HepG2 (cell line): Measurements from ENCODE around the gene NOL4L. TPM values are rescaled to one million over a fixed set of nuclear protein-coding genes. Genes with fewer than 3 reads are reported as not detected.

Source experiments
- CHD4 ChIP-seq: fragments of 200-600 bp; sonication (generic); IDR thresholded peaks from 2 replicates; pipeline ENCODE4 v1.7.0; 2017; ENCODE audit warnings: mild to moderate bottlenecking, low read length, borderline replicate concordance
- GATAD2A ChIP-seq: IDR thresholded peaks from 2 replicates; pipeline ENCODE4 v1.6.1; 2016
- LCORL ChIP-seq, 2 experiments: fragments of 450-650 bp in 1 of 2; sonication (generic) in 1 of 2; formaldehyde crosslinking in 1 of 2; IDR thresholded peaks; 2 replicates each; pipeline versions ENCODE4 v1.5.0 to v1.6.1; 2017 to 2020; ENCODE audit warnings: antibody characterized with exemption in 1 of 2, missing genetic modification reagents in 1 of 2
- MED1 ChIP-seq: sonication (generic); formaldehyde crosslinking; IDR thresholded peaks from 2 replicates; pipeline ENCODE4 v1.4.0; 2020; ENCODE audit warnings: missing genetic modification reagents
- NFATC3 ChIP-seq: sonication (generic); formaldehyde crosslinking; IDR thresholded peaks from 2 replicates; pipeline ENCODE4 v1.5.1; 2020; ENCODE audit warnings: mild to moderate bottlenecking, missing genetic modification reagents
- ONECUT2 ChIP-seq: sonication (generic); formaldehyde crosslinking; IDR thresholded peaks from 2 replicates; pipeline ENCODE4 v1.4.0; 2020; ENCODE audit warnings: missing genetic modification reagents
- PRPF4 ChIP-seq: fragments of 200-400 bp; formaldehyde crosslinking; IDR thresholded peaks from 2 replicates; pipeline ENCODE4 v1.6.1; 2016; ENCODE audit warnings: low read length, low read depth; ENCODE audit not compliant: poor library complexity, severe bottlenecking
- RXRB ChIP-seq: IDR thresholded peaks from 2 replicates; pipeline ENCODE4 v1.6.1; 2016; ENCODE audit warnings: borderline replicate concordance, missing genetic modification reagents, missing compliant biosample characterization
- TAF1 ChIP-seq: sonication (generic); formaldehyde crosslinking; IDR thresholded peaks from 2 replicates; pipeline ENCODE4 v1.4.0; 2020; ENCODE audit warnings: missing genetic modification reagents
- TRIM24 ChIP-seq: sonication (generic); formaldehyde crosslinking; IDR thresholded peaks from 2 replicates; pipeline ENCODE4 v1.8.0; 2022; ENCODE audit warnings: mild to moderate bottlenecking, missing genetic modification reagents
- ZBTB1 ChIP-seq: sonication (generic); formaldehyde crosslinking; IDR thresholded peaks from 2 replicates; pipeline ENCODE4 v1.4.0; 2020; ENCODE audit warnings: missing genetic modification reagents, borderline replicate concordance
- ZBTB7B ChIP-seq: sonication (generic); formaldehyde crosslinking; IDR thresholded peaks from 2 replicates; pipeline ENCODE4 v1.4.0; 2020; ENCODE audit warnings: missing genetic modification reagents
- ZNF101 ChIP-seq: sonication (generic); formaldehyde crosslinking; IDR thresholded peaks from 2 replicates; pipeline ENCODE4 v1.4.0; 2020; ENCODE audit warnings: mild to moderate bottlenecking, low read depth, missing genetic modification reagents, borderline replicate concordance
- ZNF343 ChIP-seq: sonication (generic); formaldehyde crosslinking; IDR thresholded peaks from 2 replicates; pipeline ENCODE4 v1.4.0; 2020; ENCODE audit warnings: mild to moderate bottlenecking, missing genetic modification reagents
- ZNF432 ChIP-seq: sonication (generic); formaldehyde crosslinking; IDR thresholded peaks from 2 replicates; pipeline ENCODE4 v1.5.0; 2020; ENCODE audit warnings: missing genetic modification reagents, mild to moderate bottlenecking, borderline replicate concordance
- ZNF484 ChIP-seq: sonication (generic); formaldehyde crosslinking; IDR thresholded peaks from 2 replicates; pipeline ENCODE4 v1.5.1; 2020; ENCODE audit warnings: mild to moderate bottlenecking, low read depth, missing genetic modification reagents, borderline replicate concordance
- ZNF563 ChIP-seq: sonication (generic); formaldehyde crosslinking; IDR thresholded peaks from 2 replicates; pipeline ENCODE4 v1.8.0; 2022; ENCODE audit warnings: mild to moderate bottlenecking, moderate library complexity, missing genetic modification reagents
- polyA plus RNA-seq, 8 experiments: library from polyadenylated mRNA; depleted of rRNA in 3 of 8; stranded (reverse) in 7 of 8; unstranded in 1 of 8; fragments of >200 nt; fragmentation: Illumina TruSeq in 4 of 8; extraction: Trizol in 4 of 8; gene quantifications; 2 replicates each; pipeline versions ENCODE4 v1.2.1 to v1.2.3, GENCODE V29; 2011 to 2016; ENCODE audit warnings: low read depth in 4 of 8, missing spikeins in 1 of 8, mixed read lengths in 1 of 8; ENCODE audit not compliant: insufficient read depth in 1 of 8
- total RNA-seq, 5 experiments: library from RNA; depleted of rRNA; stranded (reverse); fragments of >200 nt; fragmentation: Illumina TruSeq; extraction: Trizol; gene quantifications; 2 replicates each; pipeline ENCODE4 v1.2.3, GENCODE V29; 2016; ENCODE audit warnings: low read depth in 1 of 5
- TF ChIP-seq, protein P1 (sequence below): IDR thresholded peaks from 2 replicates; pipeline ENCODE4 v1.6.1; 2016
- TF ChIP-seq, protein P2 (sequence below): sonication (generic); formaldehyde crosslinking; IDR thresholded peaks from 2 replicates; pipeline ENCODE4 v1.5.1; 2020; ENCODE audit warnings: mild to moderate bottlenecking, missing genetic modification reagents, moderate library complexity
- TF ChIP-seq, protein P3 (sequence below): sonication (generic); formaldehyde crosslinking; IDR thresholded peaks from 2 replicates; pipeline ENCODE4 v1.4.0; 2020; ENCODE audit warnings: mild to moderate bottlenecking, low read depth, missing genetic modification reagents
- TF ChIP-seq, protein P4 (sequence below): sonication (generic); formaldehyde crosslinking; IDR thresholded peaks from 2 replicates; pipeline ENCODE4 v1.4.0; 2020; ENCODE audit warnings: missing genetic modification reagents

NOL4L gene
- total and polyA plus RNA-seq, 2 of the 13 experiments (the other 11 are each of a cell fraction or from before 2014, with no cell fraction given) = 16.6 to 35.4 TPM

DNA sequence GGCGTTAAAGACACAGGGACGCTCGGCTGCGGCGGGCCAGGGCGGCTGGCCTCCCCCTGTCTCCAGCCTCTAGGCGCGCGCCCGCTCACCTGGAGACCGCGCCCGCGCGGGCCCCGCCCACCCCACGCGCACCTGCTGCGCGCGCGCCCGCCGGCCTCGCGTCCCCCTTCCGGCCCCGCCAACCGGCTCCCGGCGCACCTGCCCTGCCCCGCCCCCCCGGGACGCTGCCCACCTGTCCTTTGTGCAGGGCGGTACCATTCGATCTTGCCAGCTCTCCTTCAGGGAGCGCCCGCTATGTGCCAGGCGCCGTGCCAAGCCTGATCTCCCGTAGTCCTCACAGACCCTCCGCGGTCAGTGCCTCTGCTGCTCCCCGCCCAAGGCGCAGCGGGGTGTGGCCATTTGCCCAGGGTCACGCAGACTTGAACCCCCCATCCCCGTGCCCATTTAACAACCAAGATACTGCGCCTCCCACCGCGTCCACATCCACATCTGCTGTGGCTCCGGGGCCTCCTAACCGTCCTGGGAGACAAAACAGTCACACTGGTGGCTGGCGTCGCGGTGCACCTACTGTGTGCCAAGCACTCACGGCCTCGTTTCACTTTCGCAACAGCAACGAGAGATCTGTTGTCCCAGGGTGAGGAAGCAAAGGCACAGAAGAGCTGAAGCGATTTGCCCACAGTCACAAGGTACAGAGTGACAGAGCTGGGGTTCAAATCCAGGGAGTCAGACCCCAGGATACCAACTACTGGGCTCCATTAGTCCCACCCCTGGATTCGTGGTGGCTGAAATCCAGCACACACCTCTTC lies 48.1 kb downstream of the NOL4L start (continued):
- TF ChIP-seq, protein P1, sequence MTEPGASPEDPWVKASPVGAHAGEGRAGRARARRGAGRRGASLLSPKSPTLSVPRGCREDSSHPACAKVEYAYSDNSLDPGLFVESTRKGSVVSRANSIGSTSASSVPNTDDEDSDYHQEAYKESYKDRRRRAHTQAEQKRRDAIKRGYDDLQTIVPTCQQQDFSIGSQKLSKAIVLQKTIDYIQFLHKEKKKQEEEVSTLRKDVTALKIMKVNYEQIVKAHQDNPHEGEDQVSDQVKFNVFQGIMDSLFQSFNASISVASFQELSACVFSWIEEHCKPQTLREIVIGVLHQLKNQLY (CRISPR knock-in tag) = no peak
- no peak for TF ChIP-seq NFATC3 (CRISPR knock-in tag)
- no peak for TF ChIP-seq ZNF101 (CRISPR knock-in tag)
- TF ChIP-seq ZNF432 = no peak
- TF ChIP-seq MED1 (CRISPR knock-in tag) = no peak
- TF ChIP-seq ZNF484 (CRISPR knock-in tag) = 0 out of 2 replicates have a peak, but pooled peaks have one; percentile 56
- 0 out of 2 replicates have a peak, but pooled peaks have one; percentile 32 for TF ChIP-seq ZBTB1 (CRISPR knock-in tag)
- TF ChIP-seq LCORL (IDR thresholded peaks at IDR 0.05) = no peak
- peak; percentile 14; the same call in 1 of the 2 replicates for TF ChIP-seq LCORL (CRISPR knock-in tag; IDR thresholded peaks at IDR 0.05)
- TF ChIP-seq, protein P2, sequence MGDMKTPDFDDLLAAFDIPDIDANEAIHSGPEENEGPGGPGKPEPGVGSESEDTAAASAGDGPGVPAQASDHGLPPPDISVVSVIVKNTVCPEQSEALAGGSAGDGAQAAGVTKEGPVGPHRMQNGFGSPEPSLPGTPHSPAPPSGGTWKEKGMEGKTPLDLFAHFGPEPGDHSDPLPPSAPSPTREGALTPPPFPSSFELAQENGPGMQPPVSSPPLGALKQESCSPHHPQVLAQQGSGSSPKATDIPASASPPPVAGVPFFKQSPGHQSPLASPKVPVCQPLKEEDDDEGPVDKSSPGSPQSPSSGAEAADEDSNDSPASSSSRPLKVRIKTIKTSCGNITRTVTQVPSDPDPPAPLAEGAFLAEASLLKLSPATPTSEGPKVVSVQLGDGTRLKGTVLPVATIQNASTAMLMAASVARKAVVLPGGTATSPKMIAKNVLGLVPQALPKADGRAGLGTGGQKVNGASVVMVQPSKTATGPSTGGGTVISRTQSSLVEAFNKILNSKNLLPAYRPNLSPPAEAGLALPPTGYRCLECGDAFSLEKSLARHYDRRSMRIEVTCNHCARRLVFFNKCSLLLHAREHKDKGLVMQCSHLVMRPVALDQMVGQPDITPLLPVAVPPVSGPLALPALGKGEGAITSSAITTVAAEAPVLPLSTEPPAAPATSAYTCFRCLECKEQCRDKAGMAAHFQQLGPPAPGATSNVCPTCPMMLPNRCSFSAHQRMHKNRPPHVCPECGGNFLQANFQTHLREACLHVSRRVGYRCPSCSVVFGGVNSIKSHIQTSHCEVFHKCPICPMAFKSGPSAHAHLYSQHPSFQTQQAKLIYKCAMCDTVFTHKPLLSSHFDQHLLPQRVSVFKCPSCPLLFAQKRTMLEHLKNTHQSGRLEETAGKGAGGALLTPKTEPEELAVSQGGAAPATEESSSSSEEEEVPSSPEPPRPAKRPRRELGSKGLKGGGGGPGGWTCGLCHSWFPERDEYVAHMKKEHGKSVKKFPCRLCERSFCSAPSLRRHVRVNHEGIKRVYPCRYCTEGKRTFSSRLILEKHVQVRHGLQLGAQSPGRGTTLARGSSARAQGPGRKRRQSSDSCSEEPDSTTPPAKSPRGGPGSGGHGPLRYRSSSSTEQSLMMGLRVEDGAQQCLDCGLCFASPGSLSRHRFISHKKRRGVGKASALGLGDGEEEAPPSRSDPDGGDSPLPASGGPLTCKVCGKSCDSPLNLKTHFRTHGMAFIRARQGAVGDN (CRISPR knock-in tag) = peak; percentile 68
- no peak for TF ChIP-seq RXRB
- no peak for TF ChIP-seq ONECUT2 (CRISPR knock-in tag)
- TF ChIP-seq CHD4 = peak; percentile 41; the same call in 1 of the 2 replicates
- no peak for TF ChIP-seq TRIM24 (CRISPR knock-in tag)
- TF ChIP-seq ZBTB7B (CRISPR knock-in tag) = no peak; the same call in 1 of the 2 replicates
- TF ChIP-seq PRPF4 = no peak
- 0 out of 2 replicates have a peak, but pooled peaks have one; percentile 16 for TF ChIP-seq ZNF563 (CRISPR knock-in tag)
- TF ChIP-seq GATAD2A = no peak
- TF ChIP-seq TAF1 = no peak
- TF ChIP-seq, protein P3, sequence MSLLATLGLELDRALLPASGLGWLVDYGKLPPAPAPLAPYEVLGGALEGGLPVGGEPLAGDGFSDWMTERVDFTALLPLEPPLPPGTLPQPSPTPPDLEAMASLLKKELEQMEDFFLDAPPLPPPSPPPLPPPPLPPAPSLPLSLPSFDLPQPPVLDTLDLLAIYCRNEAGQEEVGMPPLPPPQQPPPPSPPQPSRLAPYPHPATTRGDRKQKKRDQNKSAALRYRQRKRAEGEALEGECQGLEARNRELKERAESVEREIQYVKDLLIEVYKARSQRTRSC = no peak
- no peak for TF ChIP-seq ZNF343 (CRISPR knock-in tag)
- TF ChIP-seq, protein P4, sequence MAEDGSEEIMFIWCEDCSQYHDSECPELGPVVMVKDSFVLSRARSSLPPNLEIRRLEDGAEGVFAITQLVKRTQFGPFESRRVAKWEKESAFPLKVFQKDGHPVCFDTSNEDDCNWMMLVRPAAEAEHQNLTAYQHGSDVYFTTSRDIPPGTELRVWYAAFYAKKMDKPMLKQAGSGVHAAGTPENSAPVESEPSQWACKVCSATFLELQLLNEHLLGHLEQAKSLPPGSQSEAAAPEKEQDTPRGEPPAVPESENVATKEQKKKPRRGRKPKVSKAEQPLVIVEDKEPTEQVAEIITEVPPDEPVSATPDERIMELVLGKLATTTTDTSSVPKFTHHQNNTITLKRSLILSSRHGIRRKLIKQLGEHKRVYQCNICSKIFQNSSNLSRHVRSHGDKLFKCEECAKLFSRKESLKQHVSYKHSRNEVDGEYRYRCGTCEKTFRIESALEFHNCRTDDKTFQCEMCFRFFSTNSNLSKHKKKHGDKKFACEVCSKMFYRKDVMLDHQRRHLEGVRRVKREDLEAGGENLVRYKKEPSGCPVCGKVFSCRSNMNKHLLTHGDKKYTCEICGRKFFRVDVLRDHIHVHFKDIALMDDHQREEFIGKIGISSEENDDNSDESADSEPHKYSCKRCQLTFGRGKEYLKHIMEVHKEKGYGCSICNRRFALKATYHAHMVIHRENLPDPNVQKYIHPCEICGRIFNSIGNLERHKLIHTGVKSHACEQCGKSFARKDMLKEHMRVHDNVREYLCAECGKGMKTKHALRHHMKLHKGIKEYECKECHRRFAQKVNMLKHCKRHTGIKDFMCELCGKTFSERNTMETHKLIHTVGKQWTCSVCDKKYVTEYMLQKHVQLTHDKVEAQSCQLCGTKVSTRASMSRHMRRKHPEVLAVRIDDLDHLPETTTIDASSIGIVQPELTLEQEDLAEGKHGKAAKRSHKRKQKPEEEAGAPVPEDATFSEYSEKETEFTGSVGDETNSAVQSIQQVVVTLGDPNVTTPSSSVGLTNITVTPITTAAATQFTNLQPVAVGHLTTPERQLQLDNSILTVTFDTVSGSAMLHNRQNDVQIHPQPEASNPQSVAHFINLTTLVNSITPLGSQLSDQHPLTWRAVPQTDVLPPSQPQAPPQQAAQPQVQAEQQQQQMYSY (CRISPR knock-in tag) = no peak
